GM21723 (cell line): ENCODE results near the gene KLF14.
A peak's percentile ranks its signal among the peaks of the same experiment; 100 is the strongest.
"Not testable (repeated sequence)": the region's sequence is repeated elsewhere in the genome, so short reads cannot be mapped to it uniquely, and the experiment has no call there.

Experiments
- ATAC-seq: cut with Tn5 transposase; IDR thresholded peaks from one replicate; pipeline ENCODE4 v1.9.1; 2021; ENCODE audit warnings: mild to moderate bottlenecking, moderate library complexity; ENCODE audit not compliant: unreplicated experiment

Gene KLF14

DNA sequence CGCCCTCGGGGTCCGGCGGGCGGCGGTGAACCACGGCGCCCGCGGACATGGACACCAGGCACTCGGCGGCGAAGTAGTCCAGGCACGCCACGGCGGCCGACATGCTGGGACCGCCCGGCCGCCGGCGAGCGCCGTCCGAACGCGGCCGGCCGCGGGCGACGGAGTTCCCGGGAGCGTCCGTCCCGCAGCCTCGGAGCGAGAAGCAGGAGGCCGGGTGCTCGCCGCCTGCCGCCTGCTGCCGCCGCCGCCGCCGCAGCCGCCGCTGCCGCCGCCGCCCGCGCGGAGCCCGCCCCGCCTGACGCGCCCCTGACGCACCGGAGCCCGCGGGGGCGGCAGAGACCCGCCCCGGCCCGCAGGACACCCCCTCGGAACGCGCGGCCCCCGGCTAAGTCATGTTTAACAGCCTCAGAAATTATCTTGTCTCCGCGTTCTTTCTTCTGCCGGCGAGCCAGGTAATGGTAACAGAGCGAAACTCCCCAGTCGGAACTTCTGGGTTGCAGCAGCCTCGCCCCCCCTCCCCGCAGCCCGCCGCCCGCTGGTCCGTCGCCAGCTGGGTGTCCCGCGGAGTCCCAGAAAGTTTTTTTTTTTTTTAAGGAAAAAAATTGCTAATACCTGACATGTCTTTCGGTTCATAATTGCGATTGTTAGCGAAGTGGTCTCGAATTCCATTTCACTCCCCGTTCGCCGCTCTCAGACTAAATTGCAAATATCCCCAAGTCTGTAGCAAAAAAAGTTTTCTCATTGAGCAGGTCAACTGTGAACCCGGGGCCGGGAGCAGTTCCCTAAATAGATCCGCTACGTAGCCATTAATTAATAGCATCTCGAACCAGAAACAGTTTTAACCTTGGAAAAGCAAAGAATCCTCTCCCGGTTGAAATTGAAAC is at the start of gene KLF14:
Gene KLF14 (minus strand): TSS at position 277 of the 884 bp plus-strand sequence. CDS start 174 bp downstream, at position 103.
- ATAC-seq, result peak; percentile 49

GRCh38 chr7:130781346-130781745 is 47.3 kb upstream of the KLF14 start:
- ATAC-seq, result no peak

DNA sequence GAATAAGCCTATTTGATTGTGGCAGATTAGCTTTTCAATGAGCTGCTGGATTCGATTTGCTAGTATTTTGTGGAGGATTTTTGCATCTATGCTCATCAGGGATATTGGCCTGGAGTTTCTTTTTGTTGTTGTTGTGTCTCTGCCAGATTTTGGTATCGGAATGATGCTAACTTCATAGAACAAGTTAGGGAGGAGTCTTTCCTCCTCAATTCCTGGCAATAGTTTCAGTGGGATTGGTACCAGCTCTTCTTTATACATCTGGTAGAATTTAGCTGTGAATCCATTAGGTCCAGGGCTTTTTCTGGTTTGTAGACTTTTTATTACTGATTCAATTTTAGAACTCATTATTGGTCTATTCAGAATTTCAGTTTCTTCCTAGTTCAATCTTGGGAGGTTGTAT is 43.4 kb upstream of the KLF14 start:
- ATAC-seq, result no peak

DNA sequence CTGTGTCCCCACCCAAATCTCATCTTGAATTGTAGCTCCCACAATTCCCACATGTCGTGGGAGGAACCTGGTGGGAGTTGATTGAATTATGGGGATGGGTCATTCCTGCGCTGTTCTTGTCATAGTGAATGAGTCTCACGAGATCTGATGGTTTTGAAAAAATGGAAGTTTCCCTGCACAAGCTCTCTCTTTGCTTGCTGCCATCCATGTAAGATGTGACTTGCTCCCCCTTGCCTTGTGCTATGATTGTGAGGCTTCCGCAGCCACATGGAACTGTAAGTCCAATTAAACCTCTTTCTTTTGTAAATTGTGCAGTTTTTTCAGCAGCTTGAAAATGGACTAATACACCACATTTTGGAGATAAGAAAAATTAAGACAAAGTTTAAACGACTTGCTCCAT is 38.4 kb upstream of the KLF14 start:
- not testable (repeated sequence) for ATAC-seq

- ATAC-seq, result no peak
Measured at GRCh38 chr7:130768854-130769253, 34.8 kb upstream of the KLF14 start.

DNA sequence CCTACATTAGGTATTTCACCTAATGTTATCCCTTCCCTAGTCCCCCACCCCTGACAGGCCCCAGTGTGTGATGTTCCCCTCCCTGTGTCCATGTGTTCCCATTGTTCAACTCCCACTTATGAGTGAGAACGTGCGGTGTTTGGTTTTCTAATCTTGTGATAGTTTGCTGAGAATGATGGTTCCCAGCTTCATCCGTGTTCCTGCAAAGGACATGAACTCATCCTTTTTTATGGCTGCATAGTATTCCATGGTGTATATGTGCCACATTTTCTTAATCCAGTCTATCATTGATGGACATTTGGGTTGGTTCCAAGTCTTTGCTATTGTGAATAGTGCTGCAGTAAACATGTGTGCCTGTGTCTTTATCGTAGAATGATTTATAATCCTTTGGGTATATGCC is 30.6 kb upstream of the KLF14 start:
- not testable (repeated sequence) for ATAC-seq

DNA sequence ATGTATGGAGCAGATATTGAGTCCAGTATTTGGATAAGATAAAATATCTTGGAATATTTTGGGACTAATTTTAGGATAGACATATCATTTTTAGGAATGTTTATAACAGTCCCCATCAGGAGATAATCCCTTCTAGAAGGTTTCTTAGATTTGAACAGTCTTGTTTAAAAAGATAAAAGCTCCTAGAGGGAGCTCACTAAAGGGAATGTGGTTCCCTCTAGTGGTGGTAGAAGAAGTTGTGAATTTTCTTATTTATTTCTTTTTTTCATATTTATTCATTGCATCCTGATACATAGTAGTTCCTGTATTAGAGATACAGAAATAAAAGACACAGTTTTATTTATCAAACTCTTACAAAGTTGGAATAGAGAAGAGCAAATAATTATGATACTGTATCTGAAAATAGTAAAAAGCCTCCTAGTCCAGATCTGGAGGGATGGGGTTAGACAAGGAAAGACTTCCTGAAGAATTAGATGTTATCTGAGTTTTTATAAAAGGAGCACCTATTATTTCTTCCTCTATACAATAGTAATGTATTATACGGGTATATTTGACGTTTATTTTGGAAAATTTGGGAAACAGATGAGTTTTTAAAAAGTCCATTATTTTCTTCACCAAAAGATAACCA is 24.5 kb upstream of the KLF14 start:
- no peak for ATAC-seq

GRCh38 chr7:130756316-130756715 is 22.3 kb upstream of the KLF14 start:
- no peak for ATAC-seq

DNA sequence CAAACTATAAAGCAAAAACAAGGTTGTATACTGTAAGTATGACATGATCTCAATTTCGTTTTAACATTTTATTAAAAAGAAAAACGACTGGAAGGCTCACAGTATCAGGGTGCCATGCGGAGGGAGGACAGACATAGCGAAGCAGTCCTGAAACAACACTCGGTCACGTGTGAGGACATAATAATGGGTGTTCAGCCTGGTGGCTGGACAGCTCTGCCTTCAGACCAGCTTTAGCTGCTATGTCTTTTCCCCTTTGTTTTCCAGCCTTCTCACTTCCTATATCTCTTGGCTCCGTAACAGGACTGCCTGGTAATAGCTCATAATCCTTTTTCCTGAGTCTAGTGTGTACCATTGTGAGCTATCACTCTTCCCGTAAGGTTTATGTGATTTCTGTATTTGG is 18.4 kb upstream of the KLF14 start:
- no peak for ATAC-seq

- ATAC-seq, result no peak
Measured at GRCh38 chr7:130750755-130751154, 16.7 kb upstream of the KLF14 start.

DNA sequence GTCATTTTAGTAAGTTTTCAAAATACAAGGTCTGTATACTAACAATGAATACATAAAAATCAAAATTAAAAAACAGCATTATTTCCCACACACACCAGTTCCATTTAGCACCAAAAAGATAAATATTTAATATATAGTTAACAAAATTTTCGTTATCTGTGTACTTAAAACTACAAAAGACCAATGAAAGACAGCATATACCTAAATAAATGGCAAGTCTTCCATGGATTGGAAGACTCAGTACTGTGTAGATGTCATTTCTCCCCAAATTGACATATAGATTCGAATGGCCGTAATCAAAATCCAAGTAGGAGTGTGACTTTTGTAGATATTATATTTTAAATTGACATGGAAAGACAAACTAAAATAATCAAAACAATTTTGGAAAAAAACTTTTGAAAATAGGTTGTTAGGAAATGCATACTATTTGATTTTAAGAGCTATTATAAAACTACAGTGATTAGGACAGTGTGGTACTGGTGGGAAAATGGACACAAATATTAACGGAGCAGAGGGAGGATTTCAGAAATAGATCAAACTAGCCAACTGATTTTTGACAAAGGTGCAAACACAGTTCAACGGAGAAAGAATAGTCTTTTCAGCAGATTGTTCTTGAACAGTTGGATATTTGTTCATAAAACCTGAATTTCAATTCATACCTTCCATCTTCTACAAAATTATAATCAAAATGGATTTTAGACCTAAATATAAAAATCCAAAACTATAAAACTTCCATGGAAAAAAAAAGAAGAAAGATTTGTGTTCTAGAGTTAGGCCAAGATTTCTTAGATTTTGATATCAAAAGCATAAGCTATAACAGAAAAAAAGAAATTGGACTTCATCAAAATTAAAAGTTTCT is 14.8 kb upstream of the KLF14 start:
- ATAC-seq, result no peak

DNA sequence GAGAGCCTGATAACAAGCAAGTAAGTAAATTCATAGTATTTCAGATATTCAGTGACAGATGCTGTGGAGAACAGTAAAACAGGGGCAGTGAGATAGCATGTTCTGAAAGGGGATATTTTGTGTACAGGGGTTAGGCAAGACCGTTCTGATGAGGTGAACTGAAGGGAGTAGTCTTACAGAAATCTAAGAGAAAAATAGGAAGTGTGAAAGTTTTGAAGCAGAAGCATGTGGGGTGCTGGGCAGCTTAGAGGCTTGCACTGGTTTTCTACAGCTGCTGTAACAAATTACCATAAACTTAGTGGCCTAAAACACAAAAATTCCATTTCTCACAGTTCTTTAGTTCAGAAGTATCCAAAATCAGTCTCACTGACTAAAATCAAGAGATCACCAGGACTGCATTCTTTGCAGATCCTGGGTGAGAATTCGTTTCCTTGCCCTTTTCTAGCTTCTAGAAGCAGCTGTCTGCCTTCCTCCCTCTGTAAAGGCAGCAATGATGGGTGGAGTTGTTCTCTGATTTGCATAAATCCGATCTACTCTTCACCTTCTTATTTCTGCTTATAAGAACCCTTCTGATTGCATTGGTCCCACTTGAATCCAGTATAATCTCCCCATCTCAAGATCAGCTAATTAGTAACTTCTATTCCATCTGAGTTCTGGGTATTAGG is 7.5 kb upstream of the KLF14 start:
- peak; percentile 69 for ATAC-seq

GRCh38 chr7:130740606-130741005 is 6.6 kb upstream of the KLF14 start:
- ATAC-seq, result no peak

GRCh38 chr7:130736298-130736900 is 2.4 kb upstream of the KLF14 start:
- no peak for ATAC-seq

- no peak for ATAC-seq
Measured at GRCh38 chr7:130734815-130735716, 1.1 kb upstream of the KLF14 start.

- no peak for ATAC-seq
Measured at GRCh38 chr7:130732980-130733930, 752 bp downstream of the KLF14 start.

GRCh38 chr7:130723784-130724183 is 10.2 kb downstream of the KLF14 start:
- ATAC-seq, result no peak
